PC-9 (cell line): Measurements from ENCODE around the gene FABP7.
A peak's percentile ranks its signal among the peaks of the same experiment; 100 is the strongest.

ENCODE experiments used
- EZH2 ChIP-seq: fragments of 200-600 bp; sonication (generic); IDR thresholded peaks from 2 replicates; pipeline ENCODE4 v1.8.0; 2017; ENCODE audit warnings: antibody characterized with exemption, low read depth
- TF ChIP-seq, protein P1 (sequence below): fragments of 200-600 bp; sonication (generic); conservative IDR thresholded peaks from 2 replicates; pipeline ENCODE4 v1.6.1; 2017; ENCODE audit warnings: mixed run types, antibody characterized with exemption, mild to moderate bottlenecking, moderate library complexity

DNA sequence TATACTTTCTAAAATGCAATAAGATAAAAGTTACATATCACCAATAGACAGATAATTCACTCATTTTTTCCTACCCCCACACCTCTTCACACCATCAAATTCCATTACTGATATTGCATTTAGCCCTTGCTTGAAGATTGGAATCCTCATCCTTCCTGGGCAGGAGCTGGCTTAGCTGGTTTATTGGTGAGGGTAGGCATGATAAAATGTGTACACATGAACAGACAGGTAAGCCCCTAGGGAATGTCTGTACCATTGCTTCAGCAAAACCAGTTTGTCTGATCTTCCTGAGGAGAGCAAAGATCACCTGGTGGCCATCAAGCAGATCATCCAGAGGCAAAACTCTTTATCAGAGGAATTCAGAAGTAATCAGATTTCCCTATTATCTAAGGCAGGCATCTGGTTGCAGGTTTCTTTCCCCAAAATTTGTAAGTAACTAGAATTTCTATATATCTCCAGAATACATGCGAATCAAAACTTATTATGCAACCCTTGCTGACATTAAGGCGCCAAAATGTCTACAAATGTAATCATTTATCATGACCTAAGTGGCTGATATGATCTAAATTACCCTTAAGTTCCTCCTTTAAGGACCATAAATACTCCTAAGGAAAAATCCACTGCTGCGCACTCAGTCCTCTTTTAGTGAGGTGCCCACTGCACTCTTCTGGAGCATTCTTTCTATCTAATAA, 6.6 kb upstream of the FABP7 start:
- TF ChIP-seq, protein P1, sequence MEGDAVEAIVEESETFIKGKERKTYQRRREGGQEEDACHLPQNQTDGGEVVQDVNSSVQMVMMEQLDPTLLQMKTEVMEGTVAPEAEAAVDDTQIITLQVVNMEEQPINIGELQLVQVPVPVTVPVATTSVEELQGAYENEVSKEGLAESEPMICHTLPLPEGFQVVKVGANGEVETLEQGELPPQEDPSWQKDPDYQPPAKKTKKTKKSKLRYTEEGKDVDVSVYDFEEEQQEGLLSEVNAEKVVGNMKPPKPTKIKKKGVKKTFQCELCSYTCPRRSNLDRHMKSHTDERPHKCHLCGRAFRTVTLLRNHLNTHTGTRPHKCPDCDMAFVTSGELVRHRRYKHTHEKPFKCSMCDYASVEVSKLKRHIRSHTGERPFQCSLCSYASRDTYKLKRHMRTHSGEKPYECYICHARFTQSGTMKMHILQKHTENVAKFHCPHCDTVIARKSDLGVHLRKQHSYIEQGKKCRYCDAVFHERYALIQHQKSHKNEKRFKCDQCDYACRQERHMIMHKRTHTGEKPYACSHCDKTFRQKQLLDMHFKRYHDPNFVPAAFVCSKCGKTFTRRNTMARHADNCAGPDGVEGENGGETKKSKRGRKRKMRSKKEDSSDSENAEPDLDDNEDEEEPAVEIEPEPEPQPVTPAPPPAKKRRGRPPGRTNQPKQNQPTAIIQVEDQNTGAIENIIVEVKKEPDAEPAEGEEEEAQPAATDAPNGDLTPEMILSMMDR, result 0 out of 2 replicates have a peak, but pooled peaks have one; percentile 17
- TF ChIP-seq EZH2, result no peak
